HUES6 (cell line): ENCODE measurements around the gene PDCD7.
A peak's percentile ranks its signal among the peaks of the same experiment; 100 is the strongest.
"Not testable (repeated sequence)": the region's sequence is repeated elsewhere in the genome, so short reads cannot be mapped to it uniquely, and the experiment has no call there.

Experiments used
- H3K27ac ChIP-seq: 2 replicates; pipeline ENCODE4 v1.7.0; 2013; ENCODE audit warnings: low read depth, mild to moderate bottlenecking, low read length, inconsistent platforms
- H3K27me3 ChIP-seq: 2 replicates; pipeline ENCODE4 v1.6.1; 2013; ENCODE audit warnings: low read length; ENCODE audit not compliant: control insufficient read depth, insufficient read depth
- H3K36me3 ChIP-seq: 2 replicates; pipeline ENCODE4 v1.6.1; 2013; ENCODE audit warnings: low read length; ENCODE audit not compliant: control insufficient read depth, insufficient read depth
- H3K4me1 ChIP-seq: 2 replicates; pipeline ENCODE4 v1.6.1; 2013; ENCODE audit warnings: low read length; ENCODE audit not compliant: control insufficient read depth, insufficient read depth
- H3K4me3 ChIP-seq: 2 replicates; pipeline ENCODE4 v1.5.1; 2013; ENCODE audit warnings: low read depth, low read length
- H3K9ac ChIP-seq: one replicate; pipeline ENCODE4 v1.6.1; 2013; ENCODE audit warnings: mild to moderate bottlenecking, low read length
- H3K9me3 ChIP-seq: 2 replicates; pipeline ENCODE4 v1.6.1; 2013; ENCODE audit warnings: low read depth, low read length; ENCODE audit not compliant: control insufficient read depth, insufficient read depth

PDCD7 gene, protein sequence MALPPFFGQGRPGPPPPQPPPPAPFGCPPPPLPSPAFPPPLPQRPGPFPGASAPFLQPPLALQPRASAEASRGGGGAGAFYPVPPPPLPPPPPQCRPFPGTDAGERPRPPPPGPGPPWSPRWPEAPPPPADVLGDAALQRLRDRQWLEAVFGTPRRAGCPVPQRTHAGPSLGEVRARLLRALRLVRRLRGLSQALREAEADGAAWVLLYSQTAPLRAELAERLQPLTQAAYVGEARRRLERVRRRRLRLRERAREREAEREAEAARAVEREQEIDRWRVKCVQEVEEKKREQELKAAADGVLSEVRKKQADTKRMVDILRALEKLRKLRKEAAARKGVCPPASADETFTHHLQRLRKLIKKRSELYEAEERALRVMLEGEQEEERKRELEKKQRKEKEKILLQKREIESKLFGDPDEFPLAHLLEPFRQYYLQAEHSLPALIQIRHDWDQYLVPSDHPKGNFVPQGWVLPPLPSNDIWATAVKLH

DNA sequence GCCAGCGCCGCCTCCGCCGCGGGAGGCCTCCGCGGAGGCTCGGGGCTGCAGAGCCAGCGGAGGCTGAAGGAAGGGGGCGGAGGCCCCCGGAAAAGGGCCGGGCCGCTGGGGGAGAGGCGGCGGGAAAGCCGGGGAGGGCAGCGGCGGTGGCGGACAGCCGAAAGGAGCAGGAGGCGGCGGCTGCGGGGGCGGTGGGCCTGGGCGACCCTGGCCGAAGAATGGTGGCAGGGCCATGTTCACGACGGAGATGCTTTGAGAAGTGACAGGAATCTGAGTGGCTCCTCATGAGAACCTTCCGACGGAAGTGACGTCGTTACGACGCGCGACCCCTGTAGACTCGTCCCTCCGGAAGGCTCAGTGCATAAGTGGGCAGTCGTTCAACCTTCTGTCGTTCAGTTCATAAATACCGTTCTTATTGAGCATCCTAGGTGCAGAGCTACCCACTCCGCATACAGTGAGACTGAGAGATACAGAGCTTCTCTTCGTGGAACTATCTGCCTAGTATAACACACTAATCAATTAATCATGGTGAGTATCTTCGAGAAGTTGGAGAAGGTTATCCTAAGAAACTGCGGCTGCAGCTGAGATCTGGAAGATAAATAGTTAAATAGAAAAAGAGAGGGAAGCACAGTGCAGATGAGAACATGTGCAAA lies at the start of gene PDCD7:
Gene PDCD7 (minus strand): TSS at position 261 of the 653 bp plus-strand sequence. CDS start 27 bp downstream, at position 234.
- Histone ChIP-seq H3K36me3 (peaks cover 14% of the 10 kb centered on the region), H3K27ac (peak within 1 kb of the TSS; percentile 70; the same call in 1 of the 2 replicates), H3K4me1 (peaks cover 3% of the 10 kb centered on the region; the same call in 1 of the 2 replicates), H3K9ac (peak within 1 kb of the TSS; percentile 75), H3K9me3 (peaks cover 27% of the 10 kb centered on the region), H3K27me3 (no peaks in the 10 kb centered on the region), H3K4me3 (peak within 1 kb of the TSS; percentile 74)

DNA sequence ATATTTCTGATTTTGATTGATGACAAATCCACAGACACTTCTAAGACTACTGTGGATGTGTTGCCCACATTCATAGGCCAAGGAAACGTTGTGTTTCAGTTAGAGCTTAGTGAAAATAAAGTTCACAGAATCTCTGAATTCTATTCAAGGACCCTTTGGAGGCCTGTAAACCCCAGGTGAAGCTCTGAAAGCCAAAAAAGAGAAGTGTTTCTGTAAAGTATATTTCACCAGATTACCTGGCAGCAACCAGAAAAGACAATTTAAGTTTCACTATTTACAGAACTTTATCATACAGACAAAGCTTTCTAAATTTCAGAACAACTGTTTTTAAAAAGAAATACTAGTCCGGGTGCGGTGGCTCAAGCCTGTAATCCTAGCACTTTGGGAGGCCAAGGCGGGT lies 48.9 kb upstream of the PDCD7 start:
- Histone ChIP-seq H3K4me1 (no peaks in the 10 kb centered on the region), H3K9ac (no peak overlapping the region), H3K9me3 (no peaks in the 10 kb centered on the region), H3K4me3 (no peak overlapping the region), H3K27me3 (no peaks in the 10 kb centered on the region), H3K27ac (no peak overlapping the region), H3K36me3 (peaks cover 28% of the 10 kb centered on the region)

DNA sequence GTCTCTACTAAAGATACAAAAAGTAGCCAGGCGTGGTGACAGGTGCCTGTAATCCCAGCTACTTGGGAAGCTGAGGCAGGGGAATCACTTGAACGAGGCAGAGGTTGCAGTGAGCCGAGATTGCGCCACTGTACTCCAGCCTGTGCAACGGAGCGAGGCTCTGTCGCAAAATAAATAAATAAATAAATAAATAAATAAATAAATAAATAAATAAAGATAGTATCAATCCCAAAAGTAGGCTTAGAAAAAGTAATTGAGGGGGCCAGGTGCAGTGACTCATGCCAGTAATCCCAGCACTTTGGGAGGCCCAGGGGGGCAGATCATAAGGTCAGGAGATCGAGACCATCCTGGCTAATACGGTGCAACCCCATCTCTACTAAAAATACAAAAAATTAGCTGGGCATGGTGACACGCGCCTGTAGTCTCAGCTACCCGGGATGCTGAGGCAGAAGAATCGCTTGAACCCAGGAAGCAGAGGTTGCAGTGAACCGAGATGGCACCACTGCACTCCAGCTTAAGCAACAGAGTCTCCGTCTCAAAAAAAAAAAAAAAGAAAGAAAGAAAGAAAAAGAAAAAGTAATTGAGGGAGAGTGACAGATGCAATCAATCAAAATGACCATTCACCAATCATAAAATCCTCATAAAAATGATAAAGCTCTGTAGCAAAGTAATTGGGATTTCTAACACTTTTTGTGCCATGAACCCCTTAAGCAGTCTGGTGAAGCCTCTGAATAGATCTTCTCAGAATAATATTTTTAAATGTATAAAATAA lies 48.2 kb upstream of the PDCD7 start:
- peaks cover 34% of the 10 kb centered on the region for H3K36me3 ChIP-seq
- H3K27ac ChIP-seq, result not testable (repeated sequence)

DNA sequence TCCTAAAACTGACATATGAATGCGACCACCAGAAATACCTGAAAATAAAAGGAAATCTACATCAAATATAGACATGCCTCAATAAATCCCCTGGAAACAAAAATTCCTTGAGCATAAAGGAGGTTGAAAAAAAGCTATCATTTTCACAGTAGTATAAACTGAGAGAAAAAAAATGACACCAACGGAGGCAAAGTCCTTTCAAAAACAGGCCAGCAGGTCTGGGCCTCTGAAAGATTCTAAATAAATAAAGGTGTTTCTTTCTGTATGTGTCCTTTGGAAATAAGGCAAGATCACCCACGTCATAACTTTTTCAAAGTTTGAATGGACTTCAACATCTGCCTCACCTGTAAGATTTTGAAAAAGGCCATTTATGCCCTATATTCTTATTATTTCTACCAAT lies 46.6 kb upstream of the PDCD7 start:
- no peaks in the 10 kb centered on the region for H3K9me3 ChIP-seq
- no peak overlapping the region for H3K9ac ChIP-seq
- peaks cover 46% of the 10 kb centered on the region for H3K36me3 ChIP-seq
- H3K27me3 ChIP-seq, result no peaks in the 10 kb centered on the region
- no peak overlapping the region for H3K27ac ChIP-seq
- H3K4me1 ChIP-seq, result no peaks in the 10 kb centered on the region
- H3K4me3 ChIP-seq, result no peak overlapping the region

More for the DNA sequence above, 48.2 kb upstream of the PDCD7 start:
- H3K9ac ChIP-seq, H3K9me3 ChIP-seq, H3K27me3 ChIP-seq, H3K4me3 ChIP-seq, H3K4me1 ChIP-seq: not testable (repeated sequence)

DNA sequence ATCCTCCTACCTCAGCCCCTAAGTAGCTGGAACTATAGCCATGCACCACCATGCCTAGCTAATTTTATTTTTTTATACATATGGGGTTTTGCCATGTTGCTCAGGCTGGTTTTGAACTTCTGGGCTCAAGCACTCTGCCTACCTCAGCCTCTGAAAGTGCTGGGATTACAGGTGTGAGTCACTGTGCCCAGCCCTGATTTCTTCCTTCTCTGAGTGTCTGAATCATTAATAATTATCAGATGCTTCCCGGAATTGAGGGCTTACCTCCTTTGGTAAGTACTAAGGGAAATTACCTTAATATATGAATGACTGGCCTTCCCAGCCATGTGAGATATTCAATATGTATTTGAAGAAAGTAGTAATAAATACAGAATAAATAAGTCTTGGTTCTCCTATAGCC lies 44.3 kb upstream of the PDCD7 start:
- Histone ChIP-seq H3K27me3 (no peaks in the 10 kb centered on the region), H3K9ac (no peak overlapping the region), H3K4me1 (no peaks in the 10 kb centered on the region), H3K36me3 (peaks cover 60% of the 10 kb centered on the region), H3K4me3 (no peak overlapping the region), H3K27ac (no peak overlapping the region), H3K9me3 (no peaks in the 10 kb centered on the region)

DNA sequence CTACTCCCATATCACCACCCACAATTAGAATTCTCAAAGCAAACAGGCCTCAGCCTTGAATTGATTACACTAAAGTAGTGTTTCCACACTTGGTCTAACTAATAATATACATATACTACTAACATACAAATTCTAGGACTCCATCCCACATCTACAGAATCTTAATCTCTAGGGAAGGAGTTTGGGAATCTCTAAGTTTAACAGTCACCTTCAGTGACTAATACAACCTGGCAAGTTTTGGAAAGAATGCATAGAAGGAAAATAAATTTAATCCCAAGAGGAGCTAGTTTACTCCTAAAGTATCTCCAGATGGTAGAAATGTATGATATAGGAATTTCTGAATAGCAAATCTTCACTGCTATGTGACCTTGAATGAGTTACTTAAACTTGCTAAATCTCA lies 42.4 kb upstream of the PDCD7 start:
- Histone ChIP-seq H3K27ac (no peak overlapping the region), H3K4me1 (peaks cover 4% of the 10 kb centered on the region; the same call in 1 of the 2 replicates), H3K9ac (no peak overlapping the region), H3K9me3 (no peaks in the 10 kb centered on the region), H3K36me3 (peaks cover 67% of the 10 kb centered on the region), H3K4me3 (no peak overlapping the region), H3K27me3 (no peaks in the 10 kb centered on the region)

DNA sequence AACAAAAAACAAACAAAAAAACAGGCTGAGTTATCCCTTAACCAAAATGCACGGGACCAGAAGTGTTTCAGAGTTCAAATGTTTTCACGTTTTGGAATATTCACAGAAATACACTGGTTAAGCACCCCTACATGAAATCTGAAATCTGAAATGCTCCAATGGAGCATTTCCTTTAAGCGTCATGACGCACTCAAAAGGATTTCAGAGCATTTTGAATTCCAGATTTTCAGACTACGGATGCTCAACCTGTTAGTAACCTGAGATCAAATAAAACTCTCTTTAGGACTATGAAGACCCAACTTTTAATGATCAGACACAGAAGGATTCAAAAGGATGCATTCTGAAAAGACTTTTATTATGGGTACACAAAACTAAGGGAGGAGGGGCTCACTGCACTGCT lies 41.9 kb upstream of the PDCD7 start:
- H3K4me1 ChIP-seq, result peaks cover 4% of the 10 kb centered on the region; the same call in 1 of the 2 replicates
- no peak overlapping the region for H3K27ac ChIP-seq

DNA sequence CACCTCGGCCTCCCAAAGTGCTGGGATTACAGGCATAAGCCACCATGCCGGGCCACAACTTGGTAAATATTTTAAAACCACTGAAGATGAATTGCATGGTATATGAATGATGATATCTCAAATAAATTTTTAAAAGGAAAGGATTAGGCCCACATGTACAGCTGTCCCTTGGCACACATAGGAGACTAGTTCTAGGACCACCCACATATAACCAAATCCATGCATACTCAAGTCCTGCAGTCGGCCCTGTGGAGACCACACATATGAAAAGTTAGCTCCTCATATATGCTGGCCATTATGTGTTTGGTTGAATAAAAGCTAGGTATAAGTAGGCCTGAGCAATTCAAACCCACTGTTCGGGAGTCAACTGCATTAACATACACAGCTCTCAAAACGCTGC lies 40.9 kb upstream of the PDCD7 start:
- Histone ChIP-seq H3K27me3 (no peaks in the 10 kb centered on the region), H3K4me3 (no peak overlapping the region), H3K9me3 (no peaks in the 10 kb centered on the region), H3K4me1 (peaks cover 4% of the 10 kb centered on the region; the same call in 1 of the 2 replicates), H3K27ac (no peak overlapping the region), H3K9ac (no peak overlapping the region), H3K36me3 (peaks cover 69% of the 10 kb centered on the region)

More for the DNA sequence above, 41.9 kb upstream of the PDCD7 start:
- H3K9me3 ChIP-seq, result no peaks in the 10 kb centered on the region
- no peak overlapping the region for H3K9ac ChIP-seq
- H3K27me3 ChIP-seq, result no peaks in the 10 kb centered on the region
- peaks cover 68% of the 10 kb centered on the region for H3K36me3 ChIP-seq
- H3K4me3 ChIP-seq, result no peak overlapping the region

DNA sequence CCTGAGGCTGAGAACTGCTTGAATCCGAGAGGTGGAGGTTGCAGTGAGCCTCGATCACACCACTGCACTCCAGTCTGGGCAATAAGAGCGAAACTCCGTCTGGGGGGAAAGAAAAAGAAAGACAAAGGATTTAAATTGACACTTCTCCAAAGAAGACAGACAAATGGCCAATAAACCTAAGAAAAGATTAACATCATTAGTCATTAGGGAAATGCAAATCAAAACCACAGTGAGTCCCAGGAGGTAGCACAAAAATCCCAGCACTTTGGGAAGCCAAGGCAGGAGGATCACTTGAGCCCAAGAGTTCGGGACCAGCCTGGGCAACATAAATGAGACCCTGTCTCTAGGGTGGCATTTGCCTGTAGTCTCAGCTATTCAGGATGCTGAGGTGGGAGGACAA lies 38.9 kb upstream of the PDCD7 start:
- H3K4me3 ChIP-seq, result no peak overlapping the region
- H3K27ac ChIP-seq, result no peak overlapping the region
- peaks cover 58% of the 10 kb centered on the region for H3K36me3 ChIP-seq
- H3K27me3 ChIP-seq, result no peaks in the 10 kb centered on the region
- H3K9ac ChIP-seq, result no peak overlapping the region
- no peaks in the 10 kb centered on the region for H3K9me3 ChIP-seq
- peaks cover 4% of the 10 kb centered on the region; the same call in 1 of the 2 replicates for H3K4me1 ChIP-seq

DNA sequence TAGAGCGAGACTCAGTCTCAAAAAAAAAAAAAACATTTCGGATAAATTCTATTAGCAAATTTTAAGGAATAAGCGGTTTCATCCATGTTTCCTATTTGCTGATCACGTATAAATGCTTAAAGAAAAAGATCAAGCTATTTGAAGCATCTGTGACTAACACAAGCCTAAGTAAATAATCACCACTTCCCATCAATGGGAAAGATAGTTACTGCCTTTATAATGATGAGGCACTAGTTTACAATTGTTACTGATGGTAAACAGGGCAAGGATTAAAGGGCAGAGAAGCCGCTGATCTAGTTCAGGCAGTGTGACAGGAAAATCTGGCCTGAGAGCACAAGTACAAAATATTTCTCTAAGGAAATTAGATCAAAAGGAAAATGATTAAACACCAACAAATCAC lies 37.8 kb upstream of the PDCD7 start:
- H3K27ac ChIP-seq, result 0 out of 2 replicates have a peak overlapping the region, but pooled peaks have one; percentile 0
- H3K4me3 ChIP-seq, result no peak overlapping the region
- peaks cover 56% of the 10 kb centered on the region for H3K36me3 ChIP-seq
- peaks cover 4% of the 10 kb centered on the region; the same call in 1 of the 2 replicates for H3K4me1 ChIP-seq
- H3K9ac ChIP-seq, result no peak overlapping the region
- no peaks in the 10 kb centered on the region for H3K27me3 ChIP-seq
- H3K9me3 ChIP-seq, result no peaks in the 10 kb centered on the region
